Measurements from ENCODE around the gene SLC51B.

SLC51B gene

DNA sequence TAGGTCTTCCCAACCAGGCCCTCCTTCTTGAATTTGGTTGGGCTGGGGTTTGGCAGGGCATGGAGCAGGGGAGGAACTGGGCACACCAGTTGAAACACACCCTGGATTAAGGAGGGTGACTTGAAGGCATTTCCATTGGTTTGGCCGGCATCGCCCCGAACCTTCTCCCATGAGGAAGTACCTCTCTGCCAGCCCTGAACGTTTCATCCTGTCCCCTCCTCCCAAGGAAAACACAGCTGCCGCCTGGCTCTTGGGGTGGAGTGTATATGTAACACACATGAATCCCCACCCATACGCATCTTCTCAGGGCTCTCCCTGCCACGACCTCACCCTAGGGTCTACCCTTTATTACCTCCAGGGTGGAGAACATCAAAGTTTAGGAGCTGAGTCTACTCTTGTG is 55.3 kb downstream of the SLC51B start:
- Histone ChIP-seq H3K4me1 (ENCODE audit: insufficient read depth, low read length) (peaks cover 5% of the 10 kb centered on the region; the same call in 1 of the 2 replicates), H3K9ac (ENCODE audit: low read depth, low read length) (no peak overlapping the region), H3K36me3 (ENCODE audit: insufficient read depth, low read length) (no peaks in the 10 kb centered on the region; the same call in 1 of the 2 replicates), H3K9me3 (ENCODE audit: control insufficient read depth, insufficient read depth, low read length) (no peaks in the 10 kb centered on the region)

DNA sequence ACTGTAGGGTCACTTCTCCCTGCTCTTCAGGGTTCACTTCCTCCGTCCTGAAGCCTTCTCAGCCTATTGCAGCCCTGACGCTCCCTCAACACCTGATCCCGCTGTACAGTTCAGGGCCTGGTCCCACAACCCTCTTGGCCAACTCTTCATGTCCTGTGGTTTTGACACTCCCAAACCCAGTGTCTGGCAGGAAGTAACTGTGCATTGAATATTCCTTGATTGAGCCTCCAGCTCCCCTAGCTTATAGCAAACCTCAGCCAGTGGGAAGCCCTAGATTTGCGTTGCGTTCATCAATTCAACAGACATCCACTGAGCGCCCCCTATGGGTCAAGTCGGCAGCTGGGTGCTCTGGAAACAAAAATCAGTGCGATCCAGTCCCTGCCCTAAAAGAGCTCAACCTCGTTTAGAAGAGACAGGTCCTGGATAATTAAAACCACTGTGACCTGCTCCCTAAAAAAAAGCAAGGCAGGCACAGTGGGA is 56.3 kb downstream of the SLC51B start:
- Histone ChIP-seq H3K9ac (ENCODE audit: low read depth, low read length) (peak overlapping the region; percentile 54; the same call in 1 of the 2 replicates), H3K4me1 (ENCODE audit: insufficient read depth, low read length) (peaks cover 5% of the 10 kb centered on the region; the same call in 1 of the 2 replicates), H3K36me3 (ENCODE audit: insufficient read depth, low read length) (no peaks in the 10 kb centered on the region; the same call in 1 of the 2 replicates), H3K9me3 (ENCODE audit: control insufficient read depth, insufficient read depth, low read length) (no peaks in the 10 kb centered on the region)

DNA sequence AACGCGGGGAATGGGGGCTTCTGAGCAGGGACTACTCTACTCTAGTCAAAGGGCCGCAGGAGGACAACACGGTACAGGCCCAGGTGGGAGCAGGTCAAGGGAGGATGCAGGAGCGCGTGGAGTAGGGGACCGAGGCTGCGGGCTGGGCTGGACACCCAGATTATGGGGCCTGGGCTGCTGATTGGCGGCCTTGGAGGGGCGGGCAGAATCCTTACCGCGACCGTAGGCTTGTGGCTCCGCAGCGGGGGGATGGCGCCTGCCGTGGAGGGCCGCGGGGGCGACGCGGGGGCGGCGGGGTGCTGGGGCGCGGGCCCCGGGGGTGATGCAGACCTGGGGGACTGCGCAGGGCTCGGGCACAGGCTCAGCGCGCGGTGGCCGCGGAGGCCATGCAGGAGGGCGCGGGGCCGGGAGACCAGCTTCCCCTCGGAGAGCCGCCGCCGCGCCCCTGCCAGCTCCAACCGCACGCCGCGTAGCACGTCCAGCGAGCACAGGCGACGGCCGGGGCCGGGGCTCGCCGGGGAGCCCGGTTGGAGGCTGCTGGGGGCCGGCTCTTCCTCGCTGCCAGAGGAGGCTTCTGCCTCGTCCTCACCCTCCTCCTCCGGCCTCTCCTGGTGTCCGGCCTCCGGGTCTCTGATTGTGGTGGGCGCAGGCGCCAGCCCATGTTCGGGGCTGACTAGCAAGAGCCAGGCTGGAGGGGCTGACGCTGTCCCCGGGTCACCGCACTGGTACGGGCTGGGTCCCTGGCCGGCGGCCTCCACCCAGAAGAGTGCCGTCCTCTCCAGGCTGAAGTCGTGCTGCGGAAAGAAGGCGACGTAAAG is 56.9 kb downstream of the SLC51B start:
- H3K36me3 ChIP-seq (ENCODE audit: insufficient read depth, low read length) = no peaks in the 10 kb centered on the region; the same call in 1 of the 2 replicates
- H3K4me1 ChIP-seq (ENCODE audit: insufficient read depth, low read length) = peaks cover 2% of the 10 kb centered on the region; the same call in 1 of the 2 replicates
- no peaks in the 10 kb centered on the region for H3K9me3 ChIP-seq (ENCODE audit: control insufficient read depth, insufficient read depth, low read length)
- H3K9ac ChIP-seq (ENCODE audit: low read depth, low read length) = peak overlapping the region; percentile 56; the same call in 1 of the 2 replicates

DNA sequence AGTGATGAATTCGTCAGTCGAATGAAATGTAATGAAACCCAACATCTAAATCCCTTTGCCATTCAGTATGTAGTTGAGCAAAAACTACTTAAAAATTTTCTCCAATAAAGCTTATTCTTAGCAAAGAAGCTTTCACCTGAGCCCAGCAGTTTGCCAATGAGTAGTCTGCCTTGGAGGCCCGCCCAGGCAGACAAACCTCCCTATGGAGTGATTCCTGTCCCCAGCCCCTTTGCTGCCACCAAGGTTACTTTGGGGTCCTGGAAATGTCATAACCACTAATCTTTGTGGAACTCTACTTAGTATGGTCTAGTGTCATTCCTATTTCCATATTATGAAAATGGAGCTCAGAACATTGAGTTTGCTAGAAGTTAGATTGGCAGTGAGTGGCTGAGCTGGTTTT is 57.7 kb downstream of the SLC51B start:
- H3K9me3 ChIP-seq (ENCODE audit: control insufficient read depth, insufficient read depth, low read length) = no peaks in the 10 kb centered on the region
- no peak overlapping the region; the same call in 1 of the 2 replicates for H3K9ac ChIP-seq (ENCODE audit: low read depth, low read length)
- H3K36me3 ChIP-seq (ENCODE audit: insufficient read depth, low read length) = no peaks in the 10 kb centered on the region; the same call in 1 of the 2 replicates

More for the DNA sequence above, 57.7 kb downstream of the SLC51B start:
- no peaks in the 10 kb centered on the region; the same call in 1 of the 2 replicates for H3K4me1 ChIP-seq (ENCODE audit: insufficient read depth, low read length)

Measured in ES-I3 (cell line).